Heart right ventricle (tissue), 16 donors: ENCODE measurements around the gene CGN. TPM values are rescaled to one million over a fixed set of nuclear protein-coding genes. Genes with fewer than 3 reads are reported as not detected.
A peak's percentile ranks its signal among the peaks of the same experiment; 100 is the strongest.

Source experiments
- ATAC-seq, 8 donors: fragments of 200-7000 bp; cut with Tn5 transposase; one replicate each; pipeline ENCODE4 v1.9.1; 2020; ENCODE audit warnings: mild to moderate bottlenecking in 8 of 8, moderate library complexity in 8 of 8, moderate number of reproducible peaks in 1 of 8
- DNase-seq, 2 donors: peaks; one replicate each; pipeline ENCODE4 v3.0.0-alpha.2; 2020
- H3K27ac ChIP-seq, 10 donors: fragments of 200-600 bp; sonication (generic) in 2 of 10; one replicate each; pipeline versions ENCODE4 v1.5.0 to v1.8.0; 2020 to 2022; ENCODE audit warnings: mild to moderate bottlenecking in 3 of 10
- H3K27me3 ChIP-seq, 7 donors: fragments of 200-600 bp; one replicate each; pipeline ENCODE4 v1.8.0; 2021 to 2022; ENCODE audit warnings: mild to moderate bottlenecking in 2 of 7
- H3K36me3 ChIP-seq, 9 donors: fragments of 200-600 bp; sonication (generic) in 1 of 9; one replicate each; pipeline versions ENCODE4 v1.5.0 to v1.8.0; 2020 to 2022; ENCODE audit warnings: mild to moderate bottlenecking in 2 of 9
- H3K4me1 ChIP-seq, 9 donors: fragments of 200-600 bp; sonication (generic) in 1 of 9; one replicate each; pipeline versions ENCODE4 v1.5.0 to v1.8.0; 2020 to 2022; ENCODE audit warnings: mild to moderate bottlenecking in 4 of 9
- H3K4me3 ChIP-seq, 10 donors: fragments of 200-600 bp; sonication (generic) in 2 of 10; one replicate each; pipeline versions ENCODE4 v1.5.0 to v1.8.0; 2020 to 2022; ENCODE audit warnings: mild to moderate bottlenecking in 7 of 10, moderate library complexity in 2 of 10
- H3K9me3 ChIP-seq, 11 donors: fragments of 200-600 bp in 10 of 11; sonication (generic) in 2 of 11; one replicate each; pipeline versions ENCODE4 v1.5.0 to v1.8.0; 2013 to 2022; ENCODE audit warnings: mild to moderate bottlenecking in 2 of 11, control low read depth in 1 of 11, moderate library complexity in 1 of 11
- WGBS, 2 donors: extraction: QIAGEN DNeasy Blood & Tissue Kit; methylation state at CpG; one replicate each; pipeline ENCODE4 v1.1.7; 2013; ENCODE audit warnings: inconsistent platforms in 1 of 2; 5-methylcytosine and 5-hydroxymethylcytosine counted together
- intact Hi-C, 10 donors: fragments of 100-400 bp; cut with DNase I; formaldehyde crosslinking; loops; one replicate each; pipeline versions ENCODE4 v1.11.1 to v1.14.2; 2022
- polyA plus RNA-seq, 2 donors: library from polyadenylated mRNA; stranded (reverse); fragments of 200-250 nt; gene quantifications; one replicate each; pipeline ENCODE4 v1.2.3, GENCODE V29; 2013
- total RNA-seq, 10 donors: library from RNA; stranded (reverse); fragmentation: NEBNext Ultra II Directional in 3 of 10; extraction: Animal tissue kit (Norgen Biotek cat#: 25700) in 3 of 10; gene quantifications; one replicate each; pipeline versions ENCODE4 v1.2.1 to v1.2.4, GENCODE V29; 2021 to 2023
- TF ChIP-seq, protein P1 (sequence below), 9 donors: fragments of 200-600 bp; sonication (generic) in 2 of 9; IDR thresholded peaks; one replicate each; pipeline versions ENCODE4 v1.5.0 to v1.8.0; 2021 to 2022; ENCODE audit warnings: antibody characterized with exemption in 9 of 9, mild to moderate bottlenecking in 5 of 9, moderate library complexity in 1 of 9
- donor health status: Arrhythmogenic right ventricular cardiomyopathy.
- donor health status: ischemic (EF 13 %, LVEDD 7.1; RV severe dilation, severe dysfunction).
- donor health status: healthy with polysubstance abuse.
- donor health status: DM: no; HTN: yes; CAD: no.
- donor health status: DM: no; HTN: no; CAD: no.
- donor health status: ischemic (EF 25% LVEDD 6.9; RV normal size, moderate dysfunction).
- donor health status: ischemic (EF 25% LVEDD 5.7; RV mildly dilated, moderate dysfunction).
- donor health status: healthy.
- donor health status: DM: yes; HTN: yes; CAD: no.
- donor health status: Ischemic cardiomyopathy.
- donor health status: ischemic (EF 35%, LVEDD 5.7; RV mildly dilated, moderate dysfunction).
- donor health status: nonischemic (EF 11% LVEDD 7.7; RV severe dilation, severe dysfunction).
- donor health status: DM: yes; HTN: yes; CAD: no.
- donor health status: PGD.
- donor health status: ischemic (EF 29% LVEDD 5.4; RV normal size, mild dysfunction).
- donor health status: nonischemic (EF 23%, LVEDD 6.1; RV moderate dilation, normal function).

CGN gene
- total and polyA plus RNA-seq, 12 donors = 0.07 to 0.73 (median 0.27) TPM; not detected in 3

DNA sequence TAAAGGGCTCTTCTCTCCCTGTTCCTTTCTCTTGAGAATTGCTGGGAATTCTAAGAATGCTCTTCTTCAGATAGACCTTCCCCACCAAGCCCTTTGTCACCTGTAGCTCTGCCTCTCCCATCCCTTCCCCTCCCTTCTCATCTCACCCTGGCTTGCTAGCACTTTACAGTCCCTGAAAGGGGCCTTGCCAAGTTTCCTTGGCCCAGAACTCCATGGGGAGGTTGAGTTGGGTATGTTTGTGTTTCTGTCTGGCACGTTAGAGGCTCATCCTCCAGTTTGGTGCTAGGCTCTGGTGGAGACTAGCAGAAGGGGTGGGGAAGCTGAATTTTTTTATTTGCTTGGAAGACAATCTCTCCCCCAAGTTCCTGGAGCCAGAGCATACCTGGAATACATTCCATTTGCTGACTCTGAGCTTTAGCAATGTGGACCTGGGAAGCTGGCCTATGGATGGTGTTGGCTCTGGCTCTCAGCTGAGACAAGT, 4.9 kb downstream of the CGN start:
- Histone ChIP-seq H3K4me1 (peaks cover 8 to 15% (median 12%) of the 10 kb centered on the region in 9 donors), H3K27me3 (peaks cover 0 to 43% (median 31%) of the 10 kb centered on the region in 7 donors), H3K9me3 (no peaks in the 10 kb centered on the region), H3K27ac (no peak overlapping the region), H3K4me3 (no peak overlapping the region), H3K36me3 (no peaks in the 10 kb centered on the region)
- intact Hi-C loops = no loop called here
- 71 to 80% methylated on average over 1 of the region's 1 CpG for WGBS, 2 donors
- TF ChIP-seq, protein P1, sequence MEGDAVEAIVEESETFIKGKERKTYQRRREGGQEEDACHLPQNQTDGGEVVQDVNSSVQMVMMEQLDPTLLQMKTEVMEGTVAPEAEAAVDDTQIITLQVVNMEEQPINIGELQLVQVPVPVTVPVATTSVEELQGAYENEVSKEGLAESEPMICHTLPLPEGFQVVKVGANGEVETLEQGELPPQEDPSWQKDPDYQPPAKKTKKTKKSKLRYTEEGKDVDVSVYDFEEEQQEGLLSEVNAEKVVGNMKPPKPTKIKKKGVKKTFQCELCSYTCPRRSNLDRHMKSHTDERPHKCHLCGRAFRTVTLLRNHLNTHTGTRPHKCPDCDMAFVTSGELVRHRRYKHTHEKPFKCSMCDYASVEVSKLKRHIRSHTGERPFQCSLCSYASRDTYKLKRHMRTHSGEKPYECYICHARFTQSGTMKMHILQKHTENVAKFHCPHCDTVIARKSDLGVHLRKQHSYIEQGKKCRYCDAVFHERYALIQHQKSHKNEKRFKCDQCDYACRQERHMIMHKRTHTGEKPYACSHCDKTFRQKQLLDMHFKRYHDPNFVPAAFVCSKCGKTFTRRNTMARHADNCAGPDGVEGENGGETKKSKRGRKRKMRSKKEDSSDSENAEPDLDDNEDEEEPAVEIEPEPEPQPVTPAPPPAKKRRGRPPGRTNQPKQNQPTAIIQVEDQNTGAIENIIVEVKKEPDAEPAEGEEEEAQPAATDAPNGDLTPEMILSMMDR (IDR thresholded peaks at IDR 0.05) = no peak
- ATAC-seq (no peak), DNase-seq (no peak)

DNA sequence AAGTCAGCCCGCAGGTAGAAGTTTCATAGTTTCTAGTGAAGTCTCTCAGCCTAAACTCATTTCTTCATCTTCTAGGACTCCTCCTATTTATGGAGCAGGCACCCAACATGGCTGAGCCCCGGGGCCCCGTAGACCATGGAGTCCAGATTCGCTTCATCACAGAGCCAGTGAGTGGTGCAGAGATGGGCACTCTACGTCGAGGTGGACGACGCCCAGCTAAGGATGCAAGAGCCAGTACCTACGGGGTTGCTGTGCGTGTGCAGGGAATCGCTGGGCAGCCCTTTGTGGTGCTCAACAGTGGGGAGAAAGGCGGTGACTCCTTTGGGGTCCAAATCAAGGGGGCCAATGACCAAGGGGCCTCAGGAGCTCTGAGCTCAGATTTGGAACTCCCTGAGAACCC, 7.2 kb downstream of the CGN start:
- Histone ChIP-seq H3K9me3 (no peaks in the 10 kb centered on the region), H3K4me3 (no peak overlapping the region), H3K27ac (no peak overlapping the region), H3K36me3 (no peaks in the 10 kb centered on the region), H3K4me1 (no peaks in the 10 kb centered on the region), H3K27me3 (peaks cover 0 to 36% (median 17%) of the 10 kb centered on the region in 7 donors)
- WGBS, 2 donors = 95 to 96% methylated on average over 12 of the region's 12 CpGs
- DNase-seq (no peak), ATAC-seq (no peak)
- TF ChIP-seq, protein P1 (IDR thresholded peaks at IDR 0.05) = no peak
- intact Hi-C loops = no loop called here

DNA sequence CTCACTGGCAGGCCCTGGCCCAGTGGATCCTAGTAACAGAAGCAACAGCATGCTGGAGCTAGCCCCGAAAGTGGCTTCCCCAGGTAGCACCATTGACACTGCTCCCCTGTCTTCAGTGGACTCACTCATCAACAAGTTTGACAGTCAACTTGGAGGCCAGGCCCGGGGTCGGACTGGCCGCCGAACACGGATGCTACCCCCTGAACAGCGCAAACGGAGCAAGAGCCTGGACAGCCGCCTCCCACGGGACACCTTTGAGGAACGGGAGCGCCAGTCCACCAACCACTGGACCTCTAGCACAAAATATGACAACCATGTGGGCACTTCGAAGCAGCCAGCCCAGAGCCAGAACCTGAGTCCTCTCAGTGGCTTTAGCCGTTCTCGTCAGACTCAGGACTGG, 7.7 kb downstream of the CGN start:
- DNase-seq (no peak), ATAC-seq (peak in 1 of 8 donors; percentile 17)
- no peak overlapping the region for H3K4me3 ChIP-seq
- no peaks in the 10 kb centered on the region for H3K9me3 ChIP-seq
- H3K27ac ChIP-seq = no peak overlapping the region
- TF ChIP-seq, protein P1 (IDR thresholded peaks at IDR 0.05) = no peak
- intact Hi-C loops = no loop called here
- H3K36me3 ChIP-seq = no peaks in the 10 kb centered on the region
- peaks cover 0 to 32% (median 13%) of the 10 kb centered on the region in 7 donors for H3K27me3 ChIP-seq
- WGBS, 2 donors = 95 to 96% methylated on average over 15 of the region's 15 CpGs
- H3K4me1 ChIP-seq = no peaks in the 10 kb centered on the region

DNA sequence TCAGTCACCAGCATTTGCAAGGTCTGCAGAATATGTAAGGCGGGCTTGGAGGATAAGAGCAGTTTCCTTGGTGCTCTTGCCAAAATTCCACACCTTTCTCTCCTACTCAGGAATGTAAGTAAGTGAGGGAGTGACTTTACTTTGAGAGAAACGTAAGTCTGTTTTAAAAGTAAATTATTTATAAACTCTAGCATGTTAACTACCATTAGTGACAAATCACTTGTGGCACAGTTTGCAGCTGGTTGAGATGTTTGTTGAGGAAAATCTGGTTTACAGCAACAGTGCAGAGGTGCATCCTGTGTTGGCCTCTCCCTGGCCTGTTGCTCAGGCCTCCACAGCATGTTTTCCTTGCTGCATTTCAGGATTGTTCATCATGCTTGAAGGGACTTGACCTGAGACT, 8.5 kb downstream of the CGN start:
- intact Hi-C loops = no loop called here
- Histone ChIP-seq H3K9me3 (no peaks in the 10 kb centered on the region), H3K36me3 (no peaks in the 10 kb centered on the region), H3K27ac (no peak overlapping the region), H3K27me3 (peaks cover 0 to 27% (median 6%) of the 10 kb centered on the region in 7 donors), H3K4me3 (no peak overlapping the region), H3K4me1 (no peaks in the 10 kb centered on the region)
- TF ChIP-seq, protein P1 (IDR thresholded peaks at IDR 0.05) = no peak
- DNase-seq (no peak), ATAC-seq (no peak)
- WGBS, 2 donors = 93 to 100% methylated on average over 2 of the region's 2 CpGs
